ENCODE results near the gene GATAD2B.

The GATAD2B gene

GRCh38 chr1:153936011-153936802 is 13.4 kb upstream of the GATAD2B start:
- no peak for DNase-seq
- in situ Hi-C loops (cut with MboI; ENCODE audit: low pct_unique_long_range_greater_than_20kb, low sequenced_read_pairs) = no loop called here

- no peak for DNase-seq
- in situ Hi-C loops (cut with MboI; ENCODE audit: low pct_unique_long_range_greater_than_20kb, low sequenced_read_pairs) = no loop called here
Measured at GRCh38 chr1:153934746-153935145, 12.0 kb upstream of the GATAD2B start.

GRCh38 chr1:153933955-153934354 is 11.2 kb upstream of the GATAD2B start:
- no peak for DNase-seq
- in situ Hi-C loops (cut with MboI; ENCODE audit: low pct_unique_long_range_greater_than_20kb, low sequenced_read_pairs) = no loop called here

DNA sequence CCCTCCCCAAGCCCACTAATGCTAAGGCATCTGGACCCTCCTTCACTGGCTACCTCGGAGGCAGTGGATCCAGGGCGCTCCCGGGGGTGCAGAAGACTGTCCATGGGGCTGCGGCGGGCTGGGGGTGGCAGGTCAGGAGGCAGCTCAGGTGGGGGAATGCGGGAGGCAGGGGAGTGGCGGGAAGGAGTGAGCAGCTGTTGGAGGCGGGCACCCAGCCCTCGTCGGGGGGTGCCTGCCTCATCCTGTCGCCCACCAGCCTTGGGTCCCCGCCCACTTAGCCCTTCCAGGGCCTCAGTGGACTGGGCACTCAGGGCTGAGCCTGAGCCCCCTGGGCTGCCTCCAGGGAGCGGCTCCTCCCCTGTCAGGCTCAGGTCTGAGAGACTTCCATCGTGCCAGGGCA is 10.7 kb upstream of the GATAD2B start:
- DNase-seq = no peak
- in situ Hi-C loops (cut with MboI; ENCODE audit: low pct_unique_long_range_greater_than_20kb, low sequenced_read_pairs) = no loop called here

- in situ Hi-C loops (cut with MboI; ENCODE audit: low pct_unique_long_range_greater_than_20kb, low sequenced_read_pairs) = no loop called here
- no peak for DNase-seq
Measured at GRCh38 chr1:153932156-153933131, 9.7 kb upstream of the GATAD2B start.

- in situ Hi-C loops (cut with MboI; ENCODE audit: low pct_unique_long_range_greater_than_20kb, low sequenced_read_pairs) = no loop called here
Measured at GRCh38 chr1:153929981-153930948, 7.5 kb upstream of the GATAD2B start.

DNA sequence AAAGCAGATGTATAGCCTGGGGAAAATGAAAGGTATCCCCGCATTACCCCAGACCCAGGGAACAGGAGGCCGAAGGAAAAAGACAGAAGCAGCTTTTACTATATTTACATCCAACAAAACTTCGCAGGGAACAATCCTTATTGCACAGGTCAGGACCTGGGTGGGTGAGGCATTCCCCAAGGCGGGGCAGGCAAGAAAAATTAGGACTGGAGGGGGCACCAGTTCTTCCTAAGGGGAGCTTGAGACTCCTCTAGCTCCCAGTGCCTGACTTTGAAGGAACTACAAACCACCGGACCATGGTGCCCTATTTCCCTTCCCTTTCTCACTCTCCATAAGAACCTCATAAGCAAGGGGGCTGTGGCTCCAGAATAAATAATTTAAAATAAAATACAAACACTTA is 6.7 kb upstream of the GATAD2B start:
- in situ Hi-C loops (cut with MboI; ENCODE audit: low pct_unique_long_range_greater_than_20kb, low sequenced_read_pairs) = no loop called here
- DNase-seq = no peak

More at GRCh38 chr1:153929981-153930948, 7.5 kb upstream of the GATAD2B start:
- no peak for DNase-seq

- in situ Hi-C loops (cut with MboI; ENCODE audit: low pct_unique_long_range_greater_than_20kb, low sequenced_read_pairs) = no loop called here
Measured at GRCh38 chr1:153928791-153929341, 6.1 kb upstream of the GATAD2B start.

DNA sequence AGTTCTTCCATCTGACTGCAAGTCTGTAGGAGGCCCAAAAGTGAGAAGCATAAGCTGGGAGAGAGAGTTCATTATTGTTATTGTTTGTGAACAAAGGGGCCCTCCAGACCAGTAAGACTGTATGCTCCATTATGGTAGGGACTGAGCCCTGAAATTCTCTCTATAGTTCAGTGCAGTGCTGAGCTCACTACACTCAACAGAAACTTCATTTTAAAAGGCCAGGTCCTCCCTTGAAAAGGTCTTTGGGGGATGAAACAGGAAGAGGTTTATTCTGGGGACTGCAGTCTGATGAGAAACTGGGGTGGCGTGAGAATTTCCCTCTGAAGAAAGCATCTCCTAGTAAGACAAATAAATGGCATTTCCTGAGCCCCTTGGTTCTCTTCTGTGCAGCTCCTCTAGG is 5.5 kb upstream of the GATAD2B start:
- DNase-seq = no peak
- in situ Hi-C loops (cut with MboI; ENCODE audit: low pct_unique_long_range_greater_than_20kb, low sequenced_read_pairs) = no loop called here

More at GRCh38 chr1:153928791-153929341, 6.1 kb upstream of the GATAD2B start:
- no peak for DNase-seq

DNA sequence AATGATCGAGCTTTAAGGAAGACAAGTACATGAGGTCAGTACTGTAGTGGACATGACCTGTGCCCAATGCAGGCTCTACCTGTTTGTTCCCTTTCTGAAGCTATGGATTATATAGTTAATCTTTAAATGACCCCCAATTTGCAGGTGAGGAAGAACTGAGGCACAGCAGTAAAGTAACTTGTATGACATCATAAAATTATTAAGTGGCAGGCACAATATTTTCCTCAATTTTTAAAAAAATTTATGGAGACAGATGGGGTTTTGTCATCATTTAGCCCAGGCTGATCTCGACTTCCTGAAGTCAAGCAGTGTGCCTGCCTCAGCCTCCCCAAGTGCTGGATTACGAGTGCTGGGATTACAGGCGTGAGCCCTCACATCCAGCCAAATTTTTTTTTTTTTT is 3.6 kb upstream of the GATAD2B start:
- in situ Hi-C loops (cut with MboI; ENCODE audit: low pct_unique_long_range_greater_than_20kb, low sequenced_read_pairs) = no loop called here

GRCh38 chr1:153922076-153922971 is 448 bp downstream of the GATAD2B start:
- DNase-seq = peak; percentile 54
- in situ Hi-C loops (cut with MboI; ENCODE audit: low pct_unique_long_range_greater_than_20kb, low sequenced_read_pairs) = no loop called here

More for the DNA sequence above, 3.6 kb upstream of the GATAD2B start:
- DNase-seq = no peak

GRCh38 chr1:153921803-153922075 is 1.0 kb downstream of the GATAD2B start:
- no peak for DNase-seq
- in situ Hi-C loops (cut with MboI; ENCODE audit: low pct_unique_long_range_greater_than_20kb, low sequenced_read_pairs) = no loop called here

- in situ Hi-C loops (cut with MboI; ENCODE audit: low pct_unique_long_range_greater_than_20kb, low sequenced_read_pairs) = no loop called here
- peak; percentile 25 for DNase-seq
Measured at GRCh38 chr1:153921080-153921802, 1.5 kb downstream of the GATAD2B start.

GRCh38 chr1:153919876-153920852 is 2.6 kb downstream of the GATAD2B start:
- DNase-seq = peak; percentile 90
- in situ Hi-C loops (cut with MboI; ENCODE audit: low pct_unique_long_range_greater_than_20kb, low sequenced_read_pairs) = no loop called here

GRCh38 chr1:153916297-153916696 is 6.5 kb downstream of the GATAD2B start:
- no peak for DNase-seq
- in situ Hi-C loops (cut with MboI; ENCODE audit: low pct_unique_long_range_greater_than_20kb, low sequenced_read_pairs) = no loop called here

- DNase-seq = no peak
- in situ Hi-C loops (cut with MboI; ENCODE audit: low pct_unique_long_range_greater_than_20kb, low sequenced_read_pairs) = no loop called here
Measured at GRCh38 chr1:153912349-153912748, 10.4 kb downstream of the GATAD2B start.

Data from KBM-7 (cell line).